SK-N-DZ (cell line): ENCODE results near the gene UBE2K.
"Not testable (repeated sequence)": the region's sequence is repeated elsewhere in the genome, so short reads cannot be mapped to it uniquely, and the experiment has no call there.

Source experiments
- DNase-seq: peaks from one replicate; pipeline ENCODE4 v3.0.0-alpha.2; 2015; ENCODE audit warnings: low spot score
- small RNA-seq, 2 experiments: library from RNA; depleted of rRNA; stranded (forward); fragments of <200 nt; gene quantifications; one replicate each; pipeline ENCODE3, GENCODE V24; 2014

Gene UBE2K

DNA sequence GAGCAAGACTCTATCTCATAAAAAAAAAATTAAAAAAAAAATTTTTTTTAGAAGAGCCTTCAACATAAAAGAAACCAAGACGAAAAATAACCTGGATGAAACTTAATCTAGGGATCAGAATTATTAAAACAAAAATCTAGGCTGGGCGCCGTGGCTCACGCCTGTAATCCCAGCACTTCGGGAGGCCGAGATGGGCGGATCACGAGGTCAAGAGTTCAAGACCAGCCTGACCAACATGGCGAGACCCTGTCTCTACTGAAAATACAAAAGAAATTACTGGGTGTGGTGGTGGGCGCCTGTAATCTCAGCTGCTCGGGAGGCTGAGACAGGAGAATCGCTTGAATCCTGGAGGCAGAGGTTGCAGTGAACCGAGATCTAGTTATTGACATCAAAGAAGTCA, 95.0 kb downstream of the UBE2K start:
- DNase-seq = not testable (repeated sequence)

- no peak for DNase-seq
Measured at GRCh38 chr4:39802005-39802404, 104.1 kb downstream of the UBE2K start.

DNA sequence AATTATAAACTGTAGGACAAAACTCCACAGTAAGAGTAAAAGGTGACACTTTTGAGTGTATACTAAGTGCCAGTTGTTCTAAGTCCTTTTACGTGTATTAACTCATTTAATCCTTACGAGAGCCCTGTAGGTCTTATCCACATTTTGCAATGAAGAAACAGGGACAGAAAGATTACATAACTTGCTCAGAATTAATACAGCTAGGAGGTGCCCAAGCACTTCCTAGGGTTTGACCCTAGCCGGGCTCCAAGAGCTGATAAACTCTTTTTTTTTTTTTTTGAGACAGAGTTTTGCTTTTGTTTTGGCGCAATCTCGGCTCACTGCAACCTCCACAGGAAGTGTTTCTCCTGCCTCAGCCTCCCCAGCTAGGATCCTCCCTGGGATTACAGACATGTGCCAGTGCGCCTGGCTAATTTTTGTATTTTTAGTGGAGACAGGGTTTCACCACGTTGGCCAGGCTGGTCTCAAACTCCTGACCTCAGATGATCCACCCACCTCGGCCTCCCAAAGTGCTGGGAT, 110.4 kb downstream of the UBE2K start:
- no peak for DNase-seq

GRCh38 chr4:39812500-39812899, 114.6 kb downstream of the UBE2K start:
- DNase-seq = no peak

GRCh38 chr4:39813033-39813432, 115.1 kb downstream of the UBE2K start:
- not testable (repeated sequence) for DNase-seq

GRCh38 chr4:39813761-39814160, 115.8 kb downstream of the UBE2K start:
- not testable (repeated sequence) for DNase-seq

- peak; percentile 61 for DNase-seq
Measured at GRCh38 chr4:39814403-39815185, 116.7 kb downstream of the UBE2K start.

GRCh38 chr4:39818646-39819045, 120.7 kb downstream of the UBE2K start:
- DNase-seq = no peak

- no peak for DNase-seq
Measured at GRCh38 chr4:39820186-39820585, 122.2 kb downstream of the UBE2K start.

- DNase-seq = no peak
Measured at GRCh38 chr4:39821951-39822350, 124.0 kb downstream of the UBE2K start.

DNA sequence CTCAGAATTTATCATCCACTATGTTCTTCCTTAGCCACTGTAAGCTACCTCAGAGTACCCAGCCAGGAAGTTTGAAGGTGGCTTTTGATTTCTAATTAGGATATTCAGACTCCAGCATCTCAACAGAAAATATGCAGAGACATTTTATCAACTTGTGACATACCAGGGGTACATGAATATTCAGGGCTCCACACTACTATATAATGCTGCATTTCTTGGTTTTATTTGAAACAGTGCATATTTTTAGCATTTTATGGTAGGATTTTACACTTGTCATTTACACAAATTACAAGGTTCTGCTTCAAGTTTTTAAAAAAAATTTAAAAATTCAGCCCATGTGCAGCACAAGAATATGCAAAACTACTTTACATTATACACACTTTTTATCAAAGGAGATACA, 124.7 kb downstream of the UBE2K start:
- no peak for DNase-seq

DNA sequence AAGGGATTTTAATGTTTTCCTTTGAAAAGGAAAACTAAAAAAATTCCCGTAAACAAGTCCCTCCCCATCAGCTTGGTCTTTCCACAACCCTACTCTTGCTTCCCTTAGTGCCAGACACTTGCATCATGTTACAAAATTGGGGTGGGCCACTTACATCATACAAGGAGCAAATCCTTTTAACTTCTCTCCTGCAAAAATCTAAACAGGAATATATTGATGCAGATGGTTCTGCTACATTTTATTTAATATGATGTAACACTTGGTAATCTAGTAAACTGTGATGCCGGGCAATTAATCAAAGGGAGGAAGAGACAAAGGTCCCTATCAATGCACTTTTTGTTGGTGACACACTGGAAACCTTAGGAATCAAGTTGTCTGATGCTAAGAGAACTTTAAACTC, 125.3 kb downstream of the UBE2K start:
- DNase-seq = no peak

GRCh38 chr4:39825090-39825489, 127.2 kb downstream of the UBE2K start:
- no peak for DNase-seq

GRCh38 chr4:39825741-39826231, 127.8 kb downstream of the UBE2K start:
- no peak for DNase-seq

Small RNAs within 50 kb of the gene (small RNA-seq; reads per million reads assigned to genes)
- 0 reads per million in 2 experiments for gene RF00019
- gene RN7SL558P = 0 reads per million in 2 experiments
